NT2/D1 (cell line): Measurements from ENCODE around the gene GPR65.

Source experiments
- DNase-seq: peaks from one replicate; pipeline ENCODE4 v3.0.0-alpha.2; 2011; ENCODE audit warnings: low read depth, low spot score
- H3K27me3 ChIP-seq: 2 replicates; pipeline ENCODE4 v1.6.0; 2011; ENCODE audit warnings: mild to moderate bottlenecking; ENCODE audit not compliant: insufficient read length, insufficient read depth
- H3K36me3 ChIP-seq: 2 replicates; pipeline ENCODE4 v1.6.1; 2011; ENCODE audit warnings: mild to moderate bottlenecking, low read length, mixed read lengths; ENCODE audit not compliant: insufficient read depth, insufficient read length
- H3K4me1 ChIP-seq: 2 replicates; pipeline ENCODE4 v1.5.1; 2011; ENCODE audit not compliant: insufficient read depth, insufficient read length
- H3K4me3 ChIP-seq: 2 replicates; pipeline ENCODE4 v1.5.1; 2011; ENCODE audit warnings: low read depth; ENCODE audit not compliant: insufficient read length
- H3K9ac ChIP-seq: 2 replicates; pipeline ENCODE4 v1.6.0; 2011; ENCODE audit warnings: low read depth; ENCODE audit not compliant: insufficient read length
- H3K9me3 ChIP-seq: 2 replicates; pipeline ENCODE4 v1.5.1; 2011; ENCODE audit warnings: mild to moderate bottlenecking, low read length; ENCODE audit not compliant: insufficient read depth
- SUZ12 ChIP-seq: IDR thresholded peaks from 2 replicates; pipeline ENCODE4 v1.6.1; 2011; ENCODE audit not compliant: insufficient read length, insufficient read depth; ENCODE audit errors: extremely low read depth
- YY1 ChIP-seq: IDR thresholded peaks from 2 replicates; pipeline ENCODE4 v1.6.1; 2011; ENCODE audit not compliant: insufficient read length, insufficient read depth
- ZNF274 ChIP-seq: IDR thresholded peaks from 2 replicates; pipeline ENCODE4 v1.6.1; 2011; ENCODE audit warnings: mild to moderate bottlenecking, low read depth, low read length

GPR65 gene, protein sequence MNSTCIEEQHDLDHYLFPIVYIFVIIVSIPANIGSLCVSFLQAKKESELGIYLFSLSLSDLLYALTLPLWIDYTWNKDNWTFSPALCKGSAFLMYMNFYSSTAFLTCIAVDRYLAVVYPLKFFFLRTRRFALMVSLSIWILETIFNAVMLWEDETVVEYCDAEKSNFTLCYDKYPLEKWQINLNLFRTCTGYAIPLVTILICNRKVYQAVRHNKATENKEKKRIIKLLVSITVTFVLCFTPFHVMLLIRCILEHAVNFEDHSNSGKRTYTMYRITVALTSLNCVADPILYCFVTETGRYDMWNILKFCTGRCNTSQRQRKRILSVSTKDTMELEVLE

GRCh38 chr14:88005050-88005481 lies at the start of gene GPR65:
Gene GPR65 (plus strand): TSS chr14:88005135. CDS start chr14:88010848, 5,713 bp downstream.
- no peak for TF ChIP-seq SUZ12
- TF ChIP-seq YY1 = no peak
- TF ChIP-seq ZNF274 = no peak
- no peaks in the 10 kb centered on the region for H3K9me3 ChIP-seq
- no peaks in the 10 kb centered on the region for H3K36me3 ChIP-seq
- no peak within 1 kb of the TSS for H3K4me3 ChIP-seq
- H3K9ac ChIP-seq = no peak within 1 kb of the TSS
- DNase-seq = no peak
- H3K4me1 ChIP-seq = no peaks in the 10 kb centered on the region
- no peaks in the 10 kb centered on the region for H3K27me3 ChIP-seq

DNA sequence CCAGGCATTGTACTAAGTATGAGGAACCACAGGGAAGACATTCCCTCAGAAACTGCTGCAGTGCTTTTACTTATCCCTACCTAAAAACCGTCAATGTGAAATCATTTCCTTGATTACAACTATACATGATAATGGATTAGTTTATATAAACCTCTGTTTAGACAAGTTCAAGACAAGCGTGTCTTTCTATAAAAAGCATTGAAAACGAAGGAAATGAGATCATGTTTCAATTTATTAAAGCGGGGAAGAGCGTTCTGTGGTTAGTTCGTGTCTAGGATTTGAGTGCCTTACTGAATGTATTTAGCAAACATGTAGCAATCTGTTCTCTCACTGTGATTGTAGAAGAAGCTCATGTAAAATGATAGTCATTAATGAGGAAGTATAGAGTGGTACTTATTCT lies 49.4 kb upstream of the GPR65 start:
- H3K4me1 ChIP-seq = no peaks in the 10 kb centered on the region
- H3K9ac ChIP-seq = no peak overlapping the region
- no peak for DNase-seq
- H3K4me3 ChIP-seq = no peak overlapping the region
- no peaks in the 10 kb centered on the region for H3K36me3 ChIP-seq
- H3K27me3 ChIP-seq = no peaks in the 10 kb centered on the region
- no peaks in the 10 kb centered on the region for H3K9me3 ChIP-seq
- TF ChIP-seq ZNF274 = no peak
- no peak for TF ChIP-seq YY1
- no peak for TF ChIP-seq SUZ12

- no peaks in the 10 kb centered on the region for H3K36me3 ChIP-seq
- no peaks in the 10 kb centered on the region for H3K4me1 ChIP-seq
- DNase-seq = no peak
- no peaks in the 10 kb centered on the region for H3K27me3 ChIP-seq
- H3K4me3 ChIP-seq = no peak overlapping the region
- H3K9ac ChIP-seq = no peak overlapping the region
- TF ChIP-seq ZNF274 (no peak), SUZ12 (no peak), YY1 (no peak)
- H3K9me3 ChIP-seq = no peaks in the 10 kb centered on the region
Measured at GRCh38 chr14:87960013-87960787, 44.7 kb upstream of the GPR65 start.

DNA sequence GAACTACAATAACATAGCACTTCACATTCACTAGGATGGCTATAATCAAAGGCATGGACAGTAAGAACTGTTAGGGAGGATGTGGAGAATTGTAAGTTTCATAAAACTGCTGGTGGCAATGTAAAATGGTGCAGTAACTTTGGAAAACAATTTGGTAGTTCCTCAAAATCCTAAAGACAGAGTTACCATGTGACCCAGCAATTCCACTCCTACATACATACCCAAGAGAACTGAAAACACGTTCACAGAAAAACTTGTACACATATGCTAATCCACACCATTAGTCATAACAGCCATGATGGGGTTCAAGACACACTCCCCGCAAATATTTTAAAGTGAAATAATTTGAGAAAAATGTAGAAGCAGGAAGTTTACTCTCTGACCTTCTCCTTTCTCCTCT lies 43.7 kb upstream of the GPR65 start:
- no peak overlapping the region for H3K9ac ChIP-seq
- no peak for DNase-seq
- no peaks in the 10 kb centered on the region for H3K9me3 ChIP-seq
- no peaks in the 10 kb centered on the region for H3K4me1 ChIP-seq
- TF ChIP-seq SUZ12 (no peak), YY1 (no peak), ZNF274 (no peak)
- no peaks in the 10 kb centered on the region for H3K27me3 ChIP-seq
- no peak overlapping the region for H3K4me3 ChIP-seq
- H3K36me3 ChIP-seq = no peaks in the 10 kb centered on the region

DNA sequence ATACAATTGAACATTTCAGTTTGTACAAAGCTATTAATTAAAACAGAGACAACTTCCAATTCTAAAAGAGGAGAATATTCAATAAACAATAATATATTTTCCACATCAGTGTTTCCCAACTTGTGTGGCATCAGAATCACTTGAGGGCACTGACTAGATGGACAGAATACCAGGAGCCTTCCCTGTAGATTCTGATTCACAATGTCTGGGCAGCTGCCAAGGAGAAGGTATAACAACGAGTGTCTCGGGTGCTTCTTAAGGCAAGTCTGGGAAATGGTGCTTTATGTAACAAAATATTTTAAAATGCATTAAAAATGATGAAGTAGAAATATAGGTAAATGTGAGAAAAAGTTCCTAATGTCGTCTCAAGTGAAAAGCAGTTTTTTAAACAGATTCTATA lies 38.1 kb upstream of the GPR65 start:
- no peak overlapping the region for H3K4me3 ChIP-seq
- DNase-seq = no peak
- no peaks in the 10 kb centered on the region for H3K36me3 ChIP-seq
- no peaks in the 10 kb centered on the region for H3K9me3 ChIP-seq
- H3K9ac ChIP-seq = no peak overlapping the region
- no peaks in the 10 kb centered on the region for H3K4me1 ChIP-seq
- H3K27me3 ChIP-seq = no peaks in the 10 kb centered on the region
- TF ChIP-seq ZNF274 (no peak), YY1 (no peak), SUZ12 (no peak)

GRCh38 chr14:87967496-87967895 lies 37.4 kb upstream of the GPR65 start:
- H3K4me3 ChIP-seq = no peak overlapping the region
- no peaks in the 10 kb centered on the region for H3K9me3 ChIP-seq
- no peaks in the 10 kb centered on the region for H3K36me3 ChIP-seq
- H3K27me3 ChIP-seq = no peaks in the 10 kb centered on the region
- no peak overlapping the region for H3K9ac ChIP-seq
- TF ChIP-seq ZNF274 = no peak
- no peak for TF ChIP-seq YY1
- TF ChIP-seq SUZ12 = no peak
- H3K4me1 ChIP-seq = no peaks in the 10 kb centered on the region
- no peak for DNase-seq

GRCh38 chr14:87971010-87971409 lies 33.9 kb upstream of the GPR65 start:
- Histone ChIP-seq H3K36me3 (no peaks in the 10 kb centered on the region), H3K4me3 (no peak overlapping the region), H3K4me1 (no peaks in the 10 kb centered on the region), H3K9ac (no peak overlapping the region), H3K9me3 (no peaks in the 10 kb centered on the region), H3K27me3 (no peaks in the 10 kb centered on the region)
- no peak for DNase-seq
- TF ChIP-seq SUZ12 = no peak
- no peak for TF ChIP-seq ZNF274
- no peak for TF ChIP-seq YY1
